PC-9 (cell line): ENCODE measurements around the gene ADNP. TPM values are rescaled to one million over a fixed set of nuclear protein-coding genes. Genes with fewer than 3 reads are reported as not detected.

Experiments used
- BruUV-seq: library from RNA; stranded (reverse); fragments of 400-500 nt; replicated peaks from 2 replicates; lab custom pipeline; 2021; lab: Mats Ljungman, UMichigan
- CTCF ChIA-PET: fragments of 300-600 bp; sonication (Branson Sonifier 250); formaldehyde crosslinking; loops from one replicate; lab custom pipeline; 2022; ENCODE audit warnings: antibody characterized with exemption; lab: Charles Lee
- POLR2A ChIA-PET: fragments of 300-600 bp; sonication (Branson Sonifier 250); formaldehyde crosslinking; loops from one replicate; lab custom pipeline; 2022; ENCODE audit warnings: antibody characterized with exemption; ENCODE audit not compliant: unreplicated experiment; lab: Charles Lee
- DNase-seq, 2 experiments: peaks; one replicate each; pipeline versions ENCODE4 v3.0.0 to v3.0.0-alpha.2; 2015 to 2022; ENCODE audit warnings: mixed read lengths in 1 of 2
- H2AFZ ChIP-seq: fragments of 200-600 bp; sonication (generic); 2 replicates; pipeline ENCODE4 v1.8.1; 2017; ENCODE audit warnings: antibody characterized with exemption
- H3F3A ChIP-seq: fragments of 200-600 bp; sonication (generic); 2 replicates; pipeline ENCODE4 v1.8.1; 2017; ENCODE audit warnings: antibody characterized with exemption, mild to moderate bottlenecking, low read depth; ENCODE audit not compliant: insufficient read depth
- H3K27ac ChIP-seq: fragments of 200-600 bp; sonication (generic); 2 replicates; pipeline ENCODE4 v1.6.1; 2016; ENCODE audit warnings: mixed run types
- H3K27me3 ChIP-seq: fragments of 200-600 bp; sonication (generic); 2 replicates; pipeline ENCODE4 v1.6.1; 2016; ENCODE audit warnings: low read depth, mixed run types; ENCODE audit not compliant: insufficient read depth
- H3K36me3 ChIP-seq: fragments of 200-600 bp; sonication (generic); 2 replicates; pipeline ENCODE4 v1.6.1; 2016; ENCODE audit warnings: low read depth, mixed run types
- H3K4me1 ChIP-seq: fragments of 200-600 bp; sonication (generic); replicated peaks from 2 replicates; pipeline ENCODE4 v1.6.1; 2016; ENCODE audit warnings: mixed run types; ENCODE audit not compliant: insufficient read depth
- H3K4me2 ChIP-seq: fragments of 200-600 bp; sonication (generic); 2 replicates; pipeline ENCODE4 v1.6.1; 2017; ENCODE audit warnings: mixed run types
- H3K4me3 ChIP-seq: fragments of 200-600 bp; sonication (generic); 2 replicates; pipeline ENCODE4 v1.6.1; 2016; ENCODE audit warnings: mixed run types
- H3K79me2 ChIP-seq: fragments of 200-600 bp; sonication (generic); 2 replicates; pipeline ENCODE4 v1.6.1; 2017; ENCODE audit warnings: low read depth, mixed run types
- H3K9me2 ChIP-seq: fragments of 200-600 bp; sonication (generic); 2 replicates; pipeline ENCODE4 v1.8.1; 2017; ENCODE audit warnings: mild to moderate bottlenecking; ENCODE audit not compliant: insufficient read depth
- H3K9me3 ChIP-seq: fragments of 200-600 bp; sonication (generic); 2 replicates; pipeline ENCODE4 v1.8.1; 2016; ENCODE audit warnings: low read depth; ENCODE audit not compliant: insufficient read depth
- H4K20me1 ChIP-seq: fragments of 200-600 bp; sonication (generic); 2 replicates; pipeline ENCODE4 v1.8.1; 2017; ENCODE audit not compliant: insufficient read depth
- EZH2 ChIP-seq: fragments of 200-600 bp; sonication (generic); IDR thresholded peaks from 2 replicates; pipeline ENCODE4 v1.8.0; 2017; ENCODE audit warnings: antibody characterized with exemption, low read depth
- intact Hi-C: fragments of 100-400 bp; cut with micrococcal nuclease; formaldehyde crosslinking; loops from one replicate; pipeline ENCODE4 v1.10.0; 2022; ENCODE audit not compliant: unreplicated experiment
- total RNA-seq: library from RNA; stranded (reverse); gene quantifications from 2 replicates; pipeline ENCODE4 v1.2.3, GENCODE V29; 2021
- TF ChIP-seq, protein P1 (sequence below): fragments of 200-600 bp; sonication (generic); conservative IDR thresholded peaks from 2 replicates; pipeline ENCODE4 v1.6.1; 2017; ENCODE audit warnings: mixed run types, antibody characterized with exemption, mild to moderate bottlenecking, moderate library complexity

Gene ADNP
- total RNA-seq, 1 experiment from 2014 or later: 104 TPM

DNA sequence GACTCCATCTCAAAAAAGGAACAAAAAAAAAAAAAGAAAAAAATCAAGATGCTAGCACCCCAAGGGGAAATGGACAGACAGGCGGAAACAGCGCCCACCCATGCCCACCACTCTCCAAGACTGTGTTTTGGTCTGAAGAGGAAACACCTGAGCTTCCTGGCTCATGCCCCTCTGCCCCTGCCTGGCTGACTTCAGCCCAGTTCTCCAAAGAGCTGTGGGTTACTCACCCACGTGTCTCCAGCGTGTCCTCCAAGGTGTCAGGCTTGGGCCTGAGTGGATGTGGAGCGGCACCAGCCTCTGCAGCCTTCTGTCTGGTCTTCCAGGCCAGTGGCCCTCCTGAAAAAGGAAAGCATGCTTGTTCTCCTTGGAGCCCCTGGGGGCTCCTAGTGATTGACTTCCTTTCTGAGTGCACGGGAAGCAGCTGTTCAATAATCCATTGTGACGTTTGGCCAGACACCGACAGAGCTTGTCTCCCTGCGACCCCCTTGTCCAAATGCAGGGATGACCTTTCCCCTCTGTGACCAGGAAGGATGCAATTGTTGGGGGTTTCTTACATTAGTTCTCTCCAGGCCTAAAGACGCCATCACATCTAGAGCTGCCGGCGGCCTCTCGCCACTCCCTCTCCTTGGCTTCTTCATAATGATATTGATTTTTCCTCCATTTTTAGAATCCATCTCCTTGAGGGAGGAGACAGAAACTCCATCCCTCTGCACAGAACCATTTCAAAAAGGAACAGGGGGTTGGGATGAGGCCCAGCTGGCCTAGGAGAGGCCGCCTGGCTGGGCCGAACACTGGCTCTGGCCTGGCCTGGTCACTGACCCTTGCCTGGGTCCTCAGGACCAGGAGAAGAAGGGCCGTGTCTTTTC is 58.4 kb downstream of the ADNP start:
- CTCF ChIA-PET: no interaction called here
- H4K20me1 ChIP-seq: no peaks in the 10 kb centered on the region
- no peaks in the 10 kb centered on the region for H3K9me2 ChIP-seq
- BruUV-seq: no TSS peak
- H2AFZ ChIP-seq: no peak overlapping the region
- POLR2A ChIA-PET: interaction anchor here (0.5 kb wide), 1 partner anchor 41 kb away, joined by 5 read pairs; no protein-coding TSS in a partner anchor
- no peaks in the 10 kb centered on the region for H3F3A ChIP-seq
- no peaks in the 10 kb centered on the region for H3K9me3 ChIP-seq
- no peaks in the 10 kb centered on the region for H3K79me2 ChIP-seq
- H3K36me3 ChIP-seq: no peaks in the 10 kb centered on the region
- no peak overlapping the region for H3K27ac ChIP-seq
- H3K27me3 ChIP-seq: no peaks in the 10 kb centered on the region
- no peak overlapping the region for H3K4me2 ChIP-seq
- H3K4me1 ChIP-seq: no peaks in the 10 kb centered on the region
- no peak for DNase-seq
- intact Hi-C loops: no loop called here
- no peak overlapping the region for H3K4me3 ChIP-seq
- TF ChIP-seq, protein P1, sequence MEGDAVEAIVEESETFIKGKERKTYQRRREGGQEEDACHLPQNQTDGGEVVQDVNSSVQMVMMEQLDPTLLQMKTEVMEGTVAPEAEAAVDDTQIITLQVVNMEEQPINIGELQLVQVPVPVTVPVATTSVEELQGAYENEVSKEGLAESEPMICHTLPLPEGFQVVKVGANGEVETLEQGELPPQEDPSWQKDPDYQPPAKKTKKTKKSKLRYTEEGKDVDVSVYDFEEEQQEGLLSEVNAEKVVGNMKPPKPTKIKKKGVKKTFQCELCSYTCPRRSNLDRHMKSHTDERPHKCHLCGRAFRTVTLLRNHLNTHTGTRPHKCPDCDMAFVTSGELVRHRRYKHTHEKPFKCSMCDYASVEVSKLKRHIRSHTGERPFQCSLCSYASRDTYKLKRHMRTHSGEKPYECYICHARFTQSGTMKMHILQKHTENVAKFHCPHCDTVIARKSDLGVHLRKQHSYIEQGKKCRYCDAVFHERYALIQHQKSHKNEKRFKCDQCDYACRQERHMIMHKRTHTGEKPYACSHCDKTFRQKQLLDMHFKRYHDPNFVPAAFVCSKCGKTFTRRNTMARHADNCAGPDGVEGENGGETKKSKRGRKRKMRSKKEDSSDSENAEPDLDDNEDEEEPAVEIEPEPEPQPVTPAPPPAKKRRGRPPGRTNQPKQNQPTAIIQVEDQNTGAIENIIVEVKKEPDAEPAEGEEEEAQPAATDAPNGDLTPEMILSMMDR: no peak
- no peak for TF ChIP-seq EZH2

DNA sequence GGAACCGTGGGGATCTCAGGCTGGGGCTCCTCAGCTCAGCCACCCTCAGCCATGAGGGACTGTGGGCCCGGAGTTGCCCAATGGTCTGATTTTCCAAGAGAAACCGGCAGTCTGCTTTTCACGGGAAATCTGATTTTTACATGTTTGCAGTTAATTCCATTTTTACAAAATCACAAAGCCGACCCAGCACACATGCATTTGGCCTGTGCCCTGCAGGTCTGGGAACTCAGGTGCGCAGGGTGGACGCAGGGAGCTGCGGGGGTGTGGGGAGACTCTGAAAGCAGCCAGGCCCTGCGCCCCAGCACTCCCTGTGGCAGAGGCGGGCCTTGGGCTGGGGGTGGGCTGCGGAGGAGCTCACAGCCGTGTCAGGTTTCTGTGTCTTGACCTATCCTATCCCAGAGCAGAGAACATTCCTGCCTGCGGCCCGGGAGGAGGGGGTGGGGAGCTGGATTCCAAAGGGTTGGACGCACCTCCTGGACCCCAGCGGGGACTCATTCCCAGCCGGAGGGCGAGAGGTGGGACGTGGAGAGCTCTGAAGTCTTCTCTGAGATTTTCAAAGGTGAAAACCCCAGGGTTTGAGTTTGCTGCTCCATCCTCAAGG is 60.6 kb downstream of the ADNP start:
- Histone ChIP-seq H3K9me3 (no peaks in the 10 kb centered on the region), H3K27ac (no peak overlapping the region), H3K4me2 (no peak overlapping the region), H3K27me3 (no peaks in the 10 kb centered on the region), H4K20me1 (no peaks in the 10 kb centered on the region), H3K36me3 (no peaks in the 10 kb centered on the region), H3F3A (no peaks in the 10 kb centered on the region), H2AFZ (no peak overlapping the region), H3K4me1 (no peaks in the 10 kb centered on the region), H3K79me2 (no peaks in the 10 kb centered on the region), H3K4me3 (no peak overlapping the region), H3K9me2 (no peaks in the 10 kb centered on the region)
- CTCF ChIA-PET: no interaction called here
- intact Hi-C loops: no loop called here
- no peak for TF ChIP-seq EZH2
- BruUV-seq: no TSS peak
- POLR2A ChIA-PET: no interaction called here
- no peak for DNase-seq

DNA sequence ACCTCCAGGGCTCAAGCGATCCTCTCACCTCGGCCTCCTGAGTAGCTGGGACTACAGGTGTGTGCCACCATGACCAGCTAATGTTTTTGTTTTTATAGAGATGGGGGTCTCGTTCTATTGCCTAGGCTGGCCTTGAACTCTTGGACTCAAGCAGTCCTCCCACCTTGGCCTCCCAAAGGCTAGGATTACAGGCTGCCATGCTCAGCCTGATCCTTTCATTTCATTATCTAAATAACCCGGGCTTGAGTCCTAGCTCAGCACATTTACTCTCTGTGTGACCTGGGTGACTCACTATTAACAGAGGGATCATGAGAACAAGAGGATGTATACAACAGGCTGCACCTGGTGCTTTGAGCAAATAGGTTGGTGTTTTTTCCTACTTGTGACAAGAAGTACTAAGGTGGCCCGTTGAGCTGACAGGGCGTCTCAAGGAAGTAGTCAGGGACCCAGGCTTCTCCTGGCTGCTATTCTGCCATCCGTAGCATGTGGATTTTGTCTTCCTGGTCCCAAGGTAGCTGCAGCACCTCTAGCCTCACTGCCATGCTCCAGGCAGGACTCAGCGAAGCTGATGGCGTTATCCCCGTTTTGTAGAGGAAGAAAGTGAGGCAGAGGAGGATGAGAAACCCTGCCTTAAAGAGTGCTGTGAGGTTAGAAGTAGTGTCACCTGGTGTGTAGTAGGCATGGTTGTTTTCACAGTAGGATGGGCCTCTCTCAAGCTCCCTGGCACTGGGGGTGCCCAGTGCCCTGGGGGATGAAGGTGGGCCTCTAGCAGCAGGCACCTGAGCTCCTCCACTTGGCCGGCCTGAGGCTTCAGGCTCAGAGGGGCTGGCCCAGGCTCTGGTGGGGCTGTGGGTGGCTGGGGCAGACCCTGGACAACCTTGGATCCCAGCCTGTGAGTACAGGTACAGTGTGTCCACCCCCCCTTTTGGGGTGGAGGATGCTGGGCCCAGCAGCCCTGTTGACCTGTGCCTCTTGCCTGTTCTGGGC is 62.4 kb downstream of the ADNP start:
- CTCF ChIA-PET: no interaction called here
- Histone ChIP-seq H3F3A (no peaks in the 10 kb centered on the region), H3K27me3 (no peaks in the 10 kb centered on the region), H3K9me3 (no peaks in the 10 kb centered on the region), H3K27ac (no peak overlapping the region), H3K36me3 (no peaks in the 10 kb centered on the region), H3K4me3 (no peak overlapping the region), H3K9me2 (no peaks in the 10 kb centered on the region), H4K20me1 (no peaks in the 10 kb centered on the region), H3K4me2 (no peak overlapping the region), H3K79me2 (no peaks in the 10 kb centered on the region), H2AFZ (no peak overlapping the region), H3K4me1 (no peaks in the 10 kb centered on the region)
- no TSS peak for BruUV-seq
- intact Hi-C loops: no loop called here
- POLR2A ChIA-PET: interaction anchor here (0.6 kb wide), 1 partner anchor 397 kb away, joined by 4 read pairs; no protein-coding TSS in a partner anchor
- peak in 1 of 2 experiments; percentile 66 for DNase-seq
- TF ChIP-seq, protein P1: no peak
- no peak for TF ChIP-seq EZH2
